ENCODE measurements around the gene FIGNL1. TPM values are rescaled to one million over a fixed set of nuclear protein-coding genes. Genes with fewer than 3 reads are reported as not detected.

Gene FIGNL1
- total RNA-seq, 2 experiments from 2014 or later, result 10.4 to 11.5 TPM

- Mint-ChIP-seq H3K36me3 (ENCODE audit: low read depth) (peaks cover 34% of the 10 kb centered on the region), H3K4me3 (peak overlapping the region; percentile 92), H3K4me1 (ENCODE audit: low read depth) (peaks cover 25% of the 10 kb centered on the region), H3K27ac (peak overlapping the region; percentile 96), H3K27me3 (no peaks in the 10 kb centered on the region), H3K9me3 (no peaks in the 10 kb centered on the region)
- Histone ChIP-seq H3K4me3 (ENCODE audit: low read length) (peak overlapping the region; percentile 73), H3K36me3 (ENCODE audit: insufficient read depth, low read length) (peaks cover 17% of the 10 kb centered on the region), H3K9me3 (ENCODE audit: control insufficient read depth in 1 of 2, insufficient read depth in 1 of 2, low read length in 2 of 2) (no peaks in the 10 kb centered on the region), H3K4me1 (ENCODE audit: insufficient read depth, low read length) (peaks cover 17% of the 10 kb centered on the region), H3K27ac (ENCODE audit: low read depth in 1 of 2, low read length in 2 of 2) (peak overlapping the region; percentile 62 to 75), H3K27me3 (ENCODE audit: control insufficient read depth in 1 of 2, insufficient read depth in 2 of 2, low read length in 2 of 2) (no peaks in the 10 kb centered on the region)
- ATAC-seq (ENCODE audit: poor library complexity) (peak; percentile 1), DNase-seq (no peak)
- TF ChIP-seq CTCF (IDR thresholded peaks at IDR 0.05), result no peak
- POLR2A ChIA-PET, result interaction anchor here (1.2 to 1.6 kb wide), 4 partner anchors 18 to 381 kb away, joined by 3 to 6 read pairs (median 4); partner anchors contain the start of gene ZPBP
- CTCF ChIA-PET, result interaction anchor here (1.3 to 1.8 kb wide), 2 partner anchors 18 to 32 kb away, joined by 3 to 5 read pairs; no protein-coding TSS in a partner anchor
- intact Hi-C loops (cut with DNase I, micrococcal nuclease), result no loop called here
Observed at GRCh38 chr7:50449501-50449880, 659 bp downstream of the FIGNL1 start.

DNA sequence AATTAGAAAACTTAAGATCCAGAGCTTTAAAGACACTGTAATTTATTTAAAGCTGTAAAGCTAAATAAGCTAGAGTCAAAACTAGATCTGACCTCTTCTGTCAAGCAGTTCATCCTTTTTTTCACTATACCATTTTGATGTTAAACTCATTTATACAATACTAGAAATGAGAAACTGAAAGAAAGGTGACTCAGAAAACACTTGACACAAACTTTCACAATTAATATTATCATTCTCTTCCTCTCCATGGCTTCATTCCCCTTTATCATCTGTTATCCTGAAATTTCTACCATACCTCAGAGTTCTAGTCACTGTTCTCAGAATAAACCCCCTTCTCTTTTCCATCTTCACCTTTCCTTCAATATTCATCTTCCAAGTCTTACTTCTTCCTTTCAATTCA lies 1.3 kb downstream of the FIGNL1 start:
- ATAC-seq (ENCODE audit: poor library complexity), result no peak
- intact Hi-C loops (cut with DNase I, micrococcal nuclease), result no loop called here
- Histone ChIP-seq H3K9me3 (ENCODE audit: control insufficient read depth in 1 of 2, insufficient read depth in 1 of 2, low read length in 2 of 2) (no peaks in the 10 kb centered on the region), H3K27ac (ENCODE audit: low read depth in 1 of 2, low read length in 2 of 2) (peak overlapping the region in 1 of 2 donors; percentile 7), H3K4me1 (ENCODE audit: insufficient read depth, low read length) (peaks cover 17% of the 10 kb centered on the region), H3K4me3 (ENCODE audit: low read length) (no peak overlapping the region), H3K27me3 (ENCODE audit: control insufficient read depth in 1 of 2, insufficient read depth in 2 of 2, low read length in 2 of 2) (no peaks in the 10 kb centered on the region), H3K36me3 (ENCODE audit: insufficient read depth, low read length) (peaks cover 20% of the 10 kb centered on the region)
- TF ChIP-seq CTCF (IDR thresholded peaks at IDR 0.05), result no peak
- H3K4me3 Mint-ChIP-seq, result peak overlapping the region; percentile 92
- no peak for DNase-seq
- peak overlapping the region; percentile 96 for H3K27ac Mint-ChIP-seq
- ChIA-PET CTCF (no interaction called here), POLR2A (no interaction called here)
- H3K9me3 Mint-ChIP-seq, result no peaks in the 10 kb centered on the region
- peaks cover 41% of the 10 kb centered on the region for H3K36me3 Mint-ChIP-seq (ENCODE audit: low read depth)
- peaks cover 25% of the 10 kb centered on the region for H3K4me1 Mint-ChIP-seq (ENCODE audit: low read depth)
- H3K27me3 Mint-ChIP-seq, result no peaks in the 10 kb centered on the region

GRCh38 chr7:50446542-50446960 lies 3.6 kb downstream of the FIGNL1 start:
- no peak for DNase-seq
- H3K36me3 ChIP-seq (ENCODE audit: insufficient read depth, low read length), result peaks cover 22% of the 10 kb centered on the region
- no peak overlapping the region for H3K4me3 Mint-ChIP-seq
- no peak for TF ChIP-seq CTCF (IDR thresholded peaks at IDR 0.05)
- H3K27ac Mint-ChIP-seq, result no peak overlapping the region
- no peak overlapping the region for H3K4me3 ChIP-seq (ENCODE audit: low read length)
- H3K27me3 ChIP-seq (ENCODE audit: control insufficient read depth in 1 of 2, insufficient read depth in 2 of 2, low read length in 2 of 2), result no peaks in the 10 kb centered on the region
- no peak for ATAC-seq (ENCODE audit: poor library complexity)
- ChIA-PET POLR2A (interaction anchor here (0.7 kb wide), 1 partner anchor 221 kb away, joined by 3 read pairs; no protein-coding TSS in a partner anchor), CTCF (interaction anchor here (1.2 kb wide), 1 partner anchor 28 kb away, joined by 6 read pairs; no protein-coding TSS in a partner anchor)
- peaks cover 17% of the 10 kb centered on the region for H3K4me1 ChIP-seq (ENCODE audit: insufficient read depth, low read length)
- intact Hi-C loops (cut with DNase I, micrococcal nuclease), result no loop called here
- no peaks in the 10 kb centered on the region for H3K9me3 Mint-ChIP-seq
- H3K4me1 Mint-ChIP-seq (ENCODE audit: low read depth), result peaks cover 25% of the 10 kb centered on the region
- no peaks in the 10 kb centered on the region for H3K27me3 Mint-ChIP-seq
- H3K9me3 ChIP-seq (ENCODE audit: control insufficient read depth in 1 of 2, insufficient read depth in 1 of 2, low read length in 2 of 2), result no peaks in the 10 kb centered on the region
- H3K27ac ChIP-seq (ENCODE audit: low read depth in 1 of 2, low read length in 2 of 2), result no peak overlapping the region
- peaks cover 60% of the 10 kb centered on the region for H3K36me3 Mint-ChIP-seq (ENCODE audit: low read depth)
